ENCODE data around the gene AKAP5.

AKAP5 gene

DNA sequence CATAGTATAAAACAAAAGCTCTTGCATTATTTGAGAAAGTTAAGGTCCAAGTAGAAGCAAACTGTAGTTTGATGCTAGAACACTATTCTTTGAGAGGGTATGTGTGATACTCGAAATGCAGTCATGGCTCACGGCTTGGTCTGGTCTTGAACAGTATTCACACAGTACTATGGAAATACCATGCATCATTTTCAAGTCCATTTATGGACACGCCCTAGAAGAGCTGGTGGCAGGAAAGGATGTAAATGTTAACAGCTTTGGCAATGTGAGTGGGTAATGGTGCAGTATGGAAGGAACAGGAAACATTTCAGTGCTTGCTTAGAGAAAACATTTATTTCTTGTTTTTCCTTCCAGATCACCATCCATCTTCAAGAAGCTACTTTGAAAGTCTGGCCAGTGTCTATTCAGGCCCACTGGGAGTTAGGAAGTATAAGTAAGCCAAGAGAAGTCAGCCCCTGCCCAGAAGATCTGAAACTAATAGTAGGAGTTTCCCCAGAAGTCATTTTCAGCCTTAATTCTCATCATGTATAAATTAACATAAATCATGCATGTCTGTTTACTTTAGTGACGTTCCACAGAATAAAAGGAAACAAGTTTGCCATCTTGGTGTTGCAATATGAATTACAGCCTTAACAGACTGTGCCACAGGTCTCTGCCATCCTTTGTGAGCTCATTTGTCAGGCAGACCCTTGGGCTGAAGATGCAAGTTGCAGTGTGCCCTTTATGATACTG lies 5.7 kb upstream of the AKAP5 start:
- DNase-seq, result no peak

DNA sequence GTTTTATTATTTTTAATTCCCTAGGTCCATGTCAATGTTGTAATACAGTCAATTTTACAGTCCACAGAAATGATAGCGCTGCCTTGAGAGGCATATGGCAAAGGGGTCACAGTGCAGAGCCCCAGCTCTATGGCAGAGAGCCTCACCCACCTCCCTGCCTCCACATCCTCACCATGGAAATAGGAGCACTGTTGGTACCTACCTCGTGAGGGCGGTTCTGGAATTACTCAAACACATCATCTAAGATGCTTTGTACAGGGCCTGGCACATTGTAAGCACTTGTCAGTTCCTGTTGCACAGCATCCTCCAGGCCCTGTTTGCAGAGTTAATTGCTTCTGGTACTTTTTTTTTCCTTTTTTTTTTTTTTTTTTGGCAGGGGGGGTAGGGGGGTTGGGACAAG lies 4.1 kb upstream of the AKAP5 start:
- no peak for DNase-seq

DNA sequence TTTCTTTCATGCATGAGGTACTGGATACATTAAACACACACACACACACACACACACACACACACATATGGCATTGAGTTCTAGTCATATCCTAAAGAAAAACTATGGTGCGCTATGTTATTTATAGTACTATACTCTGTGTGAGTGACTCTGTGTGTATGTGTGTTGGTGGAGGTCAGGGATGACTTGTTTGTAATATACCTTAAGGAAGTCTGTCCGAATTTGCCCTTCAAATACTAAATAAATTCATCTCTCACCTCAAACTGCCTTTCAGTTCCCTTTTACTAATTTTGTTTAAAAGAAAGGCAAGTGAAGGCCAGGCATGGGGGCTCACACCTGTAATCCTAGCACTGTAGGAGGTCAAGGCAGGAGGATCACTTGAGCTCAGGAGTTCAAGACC lies 2.1 kb upstream of the AKAP5 start:
- no peak for DNase-seq

- no peak for DNase-seq
Measured at GRCh38 chr14:64463873-64464272, 1.4 kb upstream of the AKAP5 start.

DNA sequence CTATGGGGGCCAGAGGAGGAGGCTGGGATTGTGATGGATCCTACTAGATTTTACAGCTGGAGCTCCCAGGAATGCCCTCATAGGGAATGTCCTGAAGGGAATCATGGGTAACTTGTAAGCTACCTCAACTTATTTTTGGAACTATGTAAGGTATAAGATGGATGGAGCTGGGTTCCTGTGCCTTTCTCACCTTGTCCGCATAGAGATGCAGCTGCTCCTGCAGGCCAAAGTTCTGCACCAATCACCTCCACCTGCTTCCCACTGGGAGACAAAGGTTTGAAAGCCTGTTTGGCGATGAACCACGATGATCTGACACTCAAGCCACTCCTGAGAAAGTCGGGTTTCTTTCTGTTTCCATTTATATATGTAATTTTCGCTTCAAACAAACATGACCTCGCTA lies 648 bp upstream of the AKAP5 start:
- no peak for DNase-seq

DNA sequence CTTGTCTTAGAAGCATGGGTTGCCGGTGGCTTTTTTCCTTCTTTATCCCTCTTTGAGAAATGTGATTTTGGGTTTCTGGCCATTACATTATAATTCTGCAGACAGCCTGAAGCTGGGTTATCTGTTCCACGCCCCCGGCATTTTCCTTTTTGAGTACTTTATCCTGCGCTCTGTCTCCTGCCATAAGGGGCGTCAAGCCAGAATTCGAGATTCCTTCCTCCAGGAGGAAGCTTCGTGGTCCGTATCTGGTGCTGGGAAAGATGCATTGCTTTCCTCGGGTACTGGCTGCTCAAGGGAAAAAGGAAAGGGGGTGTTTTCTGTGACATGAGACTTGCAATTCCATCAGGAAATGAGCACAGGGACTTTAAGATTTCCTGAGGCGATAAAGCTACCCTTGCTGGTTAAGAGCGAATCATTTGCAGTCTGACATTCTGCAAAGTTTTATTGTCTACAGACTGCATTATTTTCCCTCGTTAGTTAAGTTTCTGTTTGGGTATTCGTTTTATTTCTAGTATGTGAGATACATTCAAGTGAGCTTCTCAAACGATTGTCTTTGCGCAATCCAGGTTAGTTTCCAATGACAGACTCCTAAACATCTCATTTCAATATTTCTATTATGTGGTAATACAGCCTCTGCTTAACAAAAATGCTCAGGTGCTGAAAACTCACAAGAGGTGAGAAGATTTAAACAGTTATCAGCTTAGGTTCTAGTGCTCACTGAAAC lies 694 bp downstream of the AKAP5 start:
- DNase-seq, result peak; percentile 61

DNA sequence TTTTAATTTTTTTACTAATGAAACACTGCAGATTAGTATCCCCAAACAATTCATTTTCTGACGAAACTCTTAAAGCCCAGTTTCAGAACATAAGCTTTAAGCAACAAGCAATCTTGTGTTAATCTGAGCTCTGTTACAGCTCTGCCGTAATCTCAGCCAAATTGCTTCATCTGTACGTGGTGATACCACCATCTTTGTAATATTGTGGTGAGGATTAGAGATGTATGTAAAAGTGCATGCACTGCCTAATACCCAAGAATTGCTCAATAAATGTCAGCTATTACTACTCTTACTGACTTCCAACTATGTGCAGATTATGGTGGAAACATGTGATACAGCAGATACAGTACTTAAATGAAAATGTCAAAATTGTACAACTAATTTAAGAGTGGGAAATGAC lies 1.8 kb downstream of the AKAP5 start:
- DNase-seq, result no peak

- DNase-seq, result no peak
Measured at GRCh38 chr14:64467566-64467965, 2.3 kb downstream of the AKAP5 start.

- DNase-seq, result no peak
Measured at GRCh38 chr14:64468451-64468850, 3.2 kb downstream of the AKAP5 start.

- no peak for DNase-seq
Measured at GRCh38 chr14:64474041-64474440, 8.7 kb downstream of the AKAP5 start.

- DNase-seq, result no peak
Measured at GRCh38 chr14:64474698-64475097, 9.4 kb downstream of the AKAP5 start.

- no peak for DNase-seq
Measured at GRCh38 chr14:64475585-64476273, 10.4 kb downstream of the AKAP5 start.

GRCh38 chr14:64476438-64476837 lies 11.1 kb downstream of the AKAP5 start:
- no peak for DNase-seq

GRCh38 chr14:64478634-64479250 lies 13.4 kb downstream of the AKAP5 start:
- peak; percentile 21 for DNase-seq

DNA sequence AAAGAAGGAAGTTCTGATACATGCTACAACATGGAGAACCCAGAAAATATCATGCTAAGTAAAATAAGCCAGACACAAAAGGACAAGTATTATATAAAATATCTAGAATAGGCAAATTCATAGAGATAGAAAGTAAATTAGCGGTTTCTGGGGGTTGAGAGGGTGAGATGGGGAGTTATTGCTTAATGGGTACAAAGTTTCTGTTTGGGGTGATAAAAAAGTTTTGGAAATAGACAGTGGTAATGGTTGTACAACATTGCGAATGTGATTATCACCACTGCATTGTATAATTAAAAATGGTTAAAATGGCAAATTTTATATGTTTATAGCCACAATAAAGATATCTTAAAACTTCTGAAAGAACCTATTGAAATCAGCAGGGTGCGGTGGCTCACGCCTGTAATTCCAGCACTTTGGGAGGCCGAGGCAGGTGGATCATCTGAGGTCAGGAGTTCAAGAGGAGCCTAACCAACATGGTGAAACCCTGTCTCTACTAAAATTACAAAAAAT lies 23.3 kb downstream of the AKAP5 start:
- DNase-seq, result no peak

- DNase-seq, result no peak
Measured at GRCh38 chr14:64491637-64492036, 26.3 kb downstream of the AKAP5 start.

- DNase-seq, result no peak
Measured at GRCh38 chr14:64493455-64493854, 28.2 kb downstream of the AKAP5 start.

- no peak for DNase-seq
Measured at GRCh38 chr14:64495252-64495651, 30.0 kb downstream of the AKAP5 start.

DNA sequence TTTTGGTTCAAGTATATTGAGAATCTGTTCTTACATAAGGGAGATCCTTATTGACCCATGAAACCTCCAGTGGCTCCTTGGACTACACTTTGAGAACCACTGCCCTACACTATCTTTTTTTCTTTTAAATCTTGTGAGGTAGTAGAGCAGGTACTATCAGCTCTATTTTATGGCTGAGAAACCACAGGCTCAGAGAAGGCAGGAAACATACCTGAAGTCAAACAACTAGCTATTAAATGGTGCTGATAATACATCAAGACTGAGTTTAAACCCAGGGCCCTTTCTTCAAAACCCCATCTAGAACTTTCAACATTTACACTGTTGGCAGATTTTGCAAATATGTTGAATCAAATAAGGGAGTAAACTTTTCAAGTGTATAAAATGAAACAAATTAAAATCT lies 31.5 kb downstream of the AKAP5 start:
- no peak for DNase-seq

DNA sequence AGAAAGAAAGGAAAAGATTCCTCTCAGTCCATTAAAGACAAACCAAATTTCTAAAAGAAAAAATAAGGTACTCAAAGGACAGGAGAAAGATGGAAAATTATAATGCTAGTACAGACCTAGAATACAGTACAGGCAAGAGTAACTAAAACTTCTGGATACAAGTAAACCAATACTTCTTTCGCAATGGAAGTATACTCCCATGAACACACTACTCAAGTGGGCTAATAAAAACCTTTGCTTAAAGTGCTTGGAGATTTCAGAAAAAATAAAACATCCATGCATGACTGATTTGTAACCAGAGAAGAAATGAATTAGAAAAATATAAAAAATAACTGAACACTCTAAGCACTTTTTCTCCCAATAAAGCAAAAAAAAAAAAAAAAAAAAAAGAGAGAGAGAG lies 34.8 kb downstream of the AKAP5 start:
- DNase-seq, result no peak

- DNase-seq, result peak; percentile 70
Measured at GRCh38 chr14:64501411-64502171, 36.3 kb downstream of the AKAP5 start.

DNA sequence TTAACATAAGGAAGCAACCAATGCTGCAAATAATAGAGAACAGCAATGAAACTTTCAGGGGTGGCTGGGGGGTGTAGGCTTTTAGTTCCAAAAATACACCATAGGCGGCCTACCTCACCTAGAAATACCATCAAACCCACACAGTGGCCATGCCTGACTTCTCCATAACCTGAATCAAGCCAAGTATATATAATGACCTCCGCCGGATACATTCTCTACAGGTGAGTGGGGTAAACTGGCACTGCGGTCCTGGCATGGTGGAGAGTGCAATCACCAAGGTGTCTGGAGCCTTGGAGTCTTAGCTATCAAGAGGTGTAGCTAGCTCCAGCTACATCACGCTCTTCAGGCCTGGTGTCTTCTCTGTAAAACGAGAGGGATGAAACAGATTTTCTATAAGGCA lies 37.2 kb downstream of the AKAP5 start:
- DNase-seq, result no peak

Measured in fibroblast of skin of abdomen (primary cell).